GM13977 (cell line): Measurements from ENCODE around the gene DDX4.
"Not testable (repeated sequence)": the region's sequence is repeated elsewhere in the genome, so short reads cannot be mapped to it uniquely, and the experiment has no call there.

Experiments
- DNase-seq: peaks from one replicate; pipeline ENCODE4 v3.0.0; 2012; ENCODE audit warnings: low spot score
- CTCF ChIP-seq: IDR thresholded peaks from 2 replicates; pipeline ENCODE4 v1.5.1; 2012; ENCODE audit warnings: mild to moderate bottlenecking, control low read depth; ENCODE audit not compliant: insufficient read depth; ENCODE audit errors: extremely low read depth, missing control alignments
- in situ Hi-C: fragments of 300-500 bp; cut with MboI; formaldehyde crosslinking; loops from one replicate; pipeline ENCODE4 v1.12.0; 2022; ENCODE audit warnings: low sequenced_read_pairs, low pct_unique_long_range_greater_than_20kb, mixed read lengths, inconsistent platforms; ENCODE audit not compliant: unreplicated experiment

The DDX4 gene

GRCh38 chr5:55749387-55749786 lies 11.5 kb downstream of the DDX4 start:
- in situ Hi-C loops = no loop called here
- no peak for DNase-seq
- no peak for TF ChIP-seq CTCF

- in situ Hi-C loops = no loop called here
These were observed 12.2 kb downstream of the DDX4 start for GRCh38 chr5:55750063-55750462.

GRCh38 chr5:55750499-55750898 lies 12.6 kb downstream of the DDX4 start:
- TF ChIP-seq CTCF = no peak
- no peak for DNase-seq
- in situ Hi-C loops = no loop called here

More at GRCh38 chr5:55750063-55750462, 12.2 kb downstream of the DDX4 start:
- no peak for DNase-seq
- no peak for TF ChIP-seq CTCF

- in situ Hi-C loops = no loop called here
- TF ChIP-seq CTCF = no peak
- DNase-seq = no peak
These were observed 20.4 kb downstream of the DDX4 start for GRCh38 chr5:55758231-55758630.

- in situ Hi-C loops = no loop called here
- no peak for TF ChIP-seq CTCF
- no peak for DNase-seq
These were observed 20.9 kb downstream of the DDX4 start for GRCh38 chr5:55758714-55759113.

GRCh38 chr5:55761721-55762120 lies 23.9 kb downstream of the DDX4 start:
- in situ Hi-C loops, DNase-seq: not testable (repeated sequence)

- in situ Hi-C loops = no loop called here
- no peak for TF ChIP-seq CTCF
- no peak for DNase-seq
These were observed 26.0 kb downstream of the DDX4 start for GRCh38 chr5:55763746-55764420.
